Measurements from ENCODE around the gene ZNF692. TPM values are rescaled to one million over a fixed set of nuclear protein-coding genes. Genes with fewer than 3 reads are reported as not detected.

ZNF692 gene
- total and polyA plus RNA-seq, 2 of the 13 experiments (the other 11 are each of a cell fraction or from before 2014, with no cell fraction given), result 27.3 to 45.8 TPM

GRCh38 chr1:248858891-248859889, at the start of gene ZNF692 (continued):
- TF ChIP-seq ATF3 (CRISPR knock-in tag; IDR thresholded peaks at IDR 0.05), result no peak
- TF ChIP-seq ZNF367 (CRISPR knock-in tag; IDR thresholded peaks at IDR 0.05; ENCODE audit: borderline replicate concordance), result no peak
- TF ChIP-seq ZNF788 (CRISPR knock-in tag; IDR thresholded peaks at IDR 0.05; ENCODE audit: borderline replicate concordance), result no peak
- no peak for TF ChIP-seq ZNF207 (IDR thresholded peaks at IDR 0.05; ENCODE audit: borderline replicate concordance)
- TF ChIP-seq TRAFD1 (CRISPR knock-in tag; IDR thresholded peaks at IDR 0.05; ENCODE audit: borderline replicate concordance), result no peak
- TF ChIP-seq NR2F2 (IDR thresholded peaks at IDR 0.05; ENCODE audit: borderline replicate concordance, low read depth), result 0 out of 2 replicates have a peak, but pooled peaks have one; percentile 20
- TF ChIP-seq FOXA3 (CRISPR knock-in tag; IDR thresholded peaks at IDR 0.05), result 0 out of 2 replicates have a peak, but pooled peaks have one; percentile 6
- TF ChIP-seq ZNF557 (CRISPR knock-in tag; IDR thresholded peaks at IDR 0.05), result 0 out of 2 replicates have a peak, but pooled peaks have one; percentile 36
- TF ChIP-seq ZUFSP (CRISPR knock-in tag; IDR thresholded peaks at IDR 0.05; ENCODE audit: borderline replicate concordance), result no peak
- TF ChIP-seq PCBP2 (optimal IDR thresholded peaks at IDR 0.05; ENCODE audit: low read depth, low read length, poor library complexity, severe bottlenecking), result no peak
- TF ChIP-seq DR1 (CRISPR knock-in tag; IDR thresholded peaks at IDR 0.05), result no peak
- no peak for TF ChIP-seq SIX4 (CRISPR knock-in tag; IDR thresholded peaks at IDR 0.05)
- no peak for TF ChIP-seq CHCHD3 (CRISPR knock-in tag; IDR thresholded peaks at IDR 0.05)
- no peak for TF ChIP-seq NFRKB (IDR thresholded peaks at IDR 0.05)
- TF ChIP-seq ZBTB40 (IDR thresholded peaks at IDR 0.05), result no peak
- TF ChIP-seq ZBTB40 (CRISPR knock-in tag; IDR thresholded peaks at IDR 0.05), result 0 out of 2 replicates have a peak, but pooled peaks have one; percentile 22

All from HepG2 (cell line).